AG04450 (cell line): ENCODE measurements around the gene SLC35F1. TPM values are rescaled to one million over a fixed set of nuclear protein-coding genes. Genes with fewer than 3 reads are reported as not detected.

ENCODE experiments used
- CTCF ChIA-PET: fragments of 300-600, 350-600 bp; formaldehyde crosslinking; extraction: SDS; loops from one replicate; lab custom pipeline; 2022; ENCODE audit warnings: antibody characterized with exemption, inconsistent platforms; lab: Charles Lee
- POLR2A ChIA-PET: fragments of 350-600 bp; formaldehyde crosslinking; extraction: SDS; loops from one replicate; lab custom pipeline; 2021; ENCODE audit warnings: antibody characterized with exemption, inconsistent platforms; lab: Yijun Ruan, JAX
- DNase-seq: peaks from one replicate; pipeline ENCODE4 v3.0.0-alpha.2; 2011; ENCODE audit warnings: low read depth, low spot score
- H3K27ac ChIP-seq: one replicate; pipeline ENCODE4 v1.5.1; 2012; ENCODE audit warnings: low read depth, low read length, control low read depth
- H3K27me3 ChIP-seq: one replicate; pipeline ENCODE4 v1.6.0; 2012; ENCODE audit warnings: low read length; ENCODE audit not compliant: control insufficient read depth, insufficient read depth
- H3K4me3 ChIP-seq: 2 replicates; pipeline ENCODE4 v1.5.1; 2011; ENCODE audit warnings: mild to moderate bottlenecking, low read depth, low read length, control low read depth
- H3K9me3 ChIP-seq: 2 replicates; pipeline ENCODE4 v1.5.1; 2012; ENCODE audit warnings: low read length; ENCODE audit not compliant: control insufficient read depth, insufficient read depth
- CTCF ChIP-seq: IDR thresholded peaks from 2 replicates; pipeline ENCODE4 v1.5.1; 2011; ENCODE audit warnings: low read depth, low read length, control low read depth, inconsistent platforms
- polyA plus RNA-seq: library from polyadenylated mRNA; depleted of rRNA; stranded (reverse); fragments of >200 nt; gene quantifications from 2 replicates; pipeline ENCODE4 v1.2.3, GENCODE V29; 2011

SLC35F1 gene
- polyA plus RNA-seq, 1 experiment, result 0.14 TPM

- ChIA-PET CTCF (interaction anchor here (0.6 kb wide), 1 partner anchor 284 kb away, joined by 3 read pairs; no protein-coding TSS in a partner anchor), POLR2A (no interaction called here)
- no peaks in the 10 kb centered on the region for H3K27me3 ChIP-seq
- no peak overlapping the region for H3K4me3 ChIP-seq
- no peaks in the 10 kb centered on the region for H3K9me3 ChIP-seq
- H3K27ac ChIP-seq, result no peak overlapping the region
- TF ChIP-seq CTCF, result no peak
- DNase-seq, result no peak
These were observed 290.5 kb downstream of the SLC35F1 start for GRCh38 chr6:118197539-118197938.

- no peak overlapping the region for H3K4me3 ChIP-seq
- no peak for TF ChIP-seq CTCF
- DNase-seq, result no peak
- H3K27ac ChIP-seq, result no peak overlapping the region
- ChIA-PET POLR2A (no interaction called here), CTCF (no interaction called here)
- no peaks in the 10 kb centered on the region for H3K9me3 ChIP-seq
- no peaks in the 10 kb centered on the region for H3K27me3 ChIP-seq
These were observed 291.7 kb downstream of the SLC35F1 start for GRCh38 chr6:118198746-118199145.

- no peak for DNase-seq
- no peaks in the 10 kb centered on the region for H3K9me3 ChIP-seq
- H3K27ac ChIP-seq, result no peak overlapping the region
- H3K27me3 ChIP-seq, result no peaks in the 10 kb centered on the region
- CTCF ChIA-PET, result no interaction called here
- no peak overlapping the region for H3K4me3 ChIP-seq
- POLR2A ChIA-PET, result no interaction called here
- no peak for TF ChIP-seq CTCF
These were observed 293.1 kb downstream of the SLC35F1 start for GRCh38 chr6:118200160-118200559.

- Histone ChIP-seq H3K27me3 (no peaks in the 10 kb centered on the region), H3K27ac (no peak overlapping the region), H3K9me3 (no peaks in the 10 kb centered on the region), H3K4me3 (no peak overlapping the region)
- TF ChIP-seq CTCF, result no peak
- DNase-seq, result no peak
- ChIA-PET CTCF (no interaction called here), POLR2A (no interaction called here)
These were observed 295.5 kb downstream of the SLC35F1 start for GRCh38 chr6:118202517-118202916.

- no peak for DNase-seq
- POLR2A ChIA-PET, result no interaction called here
- CTCF ChIA-PET, result no interaction called here
These were observed 296.5 kb downstream of the SLC35F1 start for GRCh38 chr6:118203545-118203944.

More at GRCh38 chr6:118203545-118203944, 296.5 kb downstream of the SLC35F1 start:
- H3K4me3 ChIP-seq, result no peak overlapping the region
- TF ChIP-seq CTCF, result no peak
- H3K27me3 ChIP-seq, result no peaks in the 10 kb centered on the region
- H3K27ac ChIP-seq, result no peak overlapping the region
- H3K9me3 ChIP-seq, result no peaks in the 10 kb centered on the region
